ENCODE results near the gene ODF2L. TPM values are rescaled to one million over a fixed set of nuclear protein-coding genes. Genes with fewer than 3 reads are reported as not detected.

Gene ODF2L
- total RNA-seq, 1 experiment from 2014 or later: 38.6 TPM

DNA sequence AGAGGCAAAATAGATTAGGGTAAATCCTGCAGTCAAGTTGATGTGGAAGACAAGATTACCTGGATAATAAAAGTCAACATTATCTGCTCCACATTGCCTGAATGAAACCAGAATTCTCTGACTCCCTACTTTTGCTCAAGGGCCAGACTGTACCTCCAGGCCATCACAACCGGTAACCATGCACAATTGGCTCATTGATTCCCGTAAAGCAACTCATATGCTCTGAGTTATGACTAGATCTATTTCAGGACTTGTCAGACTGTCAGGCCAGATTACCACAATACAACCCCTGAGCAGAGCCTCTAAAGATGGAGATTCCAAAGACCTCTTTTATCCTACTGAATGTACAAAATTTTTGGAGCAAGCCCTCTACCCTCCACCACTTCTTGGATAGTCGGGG lies 90.4 kb downstream of the ODF2L start:
- Mint-ChIP-seq H3K9me3 (ENCODE audit: low read depth, unreplicated experiment) (no peaks in the 10 kb centered on the region), H3K4me1 (ENCODE audit: low read depth, unreplicated experiment) (no peaks in the 10 kb centered on the region), H3K4me3 (ENCODE audit: low read depth, unreplicated experiment) (no peak overlapping the region), H3K27me3 (ENCODE audit: unreplicated experiment) (peaks cover 36% of the 10 kb centered on the region), H3K36me3 (ENCODE audit: insufficient read depth, unreplicated experiment) (no peaks in the 10 kb centered on the region), H3K27ac (ENCODE audit: unreplicated experiment) (no peak overlapping the region)
- CTCF ChIA-PET: no interaction called here
- no peak for DNase-seq
- BruUV-seq (replicated peaks): no TSS peak
- intact Hi-C loops (cut with micrococcal nuclease; ENCODE audit: unreplicated experiment): no loop called here
- TF ChIP-seq, protein P1, sequence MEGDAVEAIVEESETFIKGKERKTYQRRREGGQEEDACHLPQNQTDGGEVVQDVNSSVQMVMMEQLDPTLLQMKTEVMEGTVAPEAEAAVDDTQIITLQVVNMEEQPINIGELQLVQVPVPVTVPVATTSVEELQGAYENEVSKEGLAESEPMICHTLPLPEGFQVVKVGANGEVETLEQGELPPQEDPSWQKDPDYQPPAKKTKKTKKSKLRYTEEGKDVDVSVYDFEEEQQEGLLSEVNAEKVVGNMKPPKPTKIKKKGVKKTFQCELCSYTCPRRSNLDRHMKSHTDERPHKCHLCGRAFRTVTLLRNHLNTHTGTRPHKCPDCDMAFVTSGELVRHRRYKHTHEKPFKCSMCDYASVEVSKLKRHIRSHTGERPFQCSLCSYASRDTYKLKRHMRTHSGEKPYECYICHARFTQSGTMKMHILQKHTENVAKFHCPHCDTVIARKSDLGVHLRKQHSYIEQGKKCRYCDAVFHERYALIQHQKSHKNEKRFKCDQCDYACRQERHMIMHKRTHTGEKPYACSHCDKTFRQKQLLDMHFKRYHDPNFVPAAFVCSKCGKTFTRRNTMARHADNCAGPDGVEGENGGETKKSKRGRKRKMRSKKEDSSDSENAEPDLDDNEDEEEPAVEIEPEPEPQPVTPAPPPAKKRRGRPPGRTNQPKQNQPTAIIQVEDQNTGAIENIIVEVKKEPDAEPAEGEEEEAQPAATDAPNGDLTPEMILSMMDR (IDR thresholded peaks at IDR 0.05; ENCODE audit: unreplicated experiment): no peak

DNA sequence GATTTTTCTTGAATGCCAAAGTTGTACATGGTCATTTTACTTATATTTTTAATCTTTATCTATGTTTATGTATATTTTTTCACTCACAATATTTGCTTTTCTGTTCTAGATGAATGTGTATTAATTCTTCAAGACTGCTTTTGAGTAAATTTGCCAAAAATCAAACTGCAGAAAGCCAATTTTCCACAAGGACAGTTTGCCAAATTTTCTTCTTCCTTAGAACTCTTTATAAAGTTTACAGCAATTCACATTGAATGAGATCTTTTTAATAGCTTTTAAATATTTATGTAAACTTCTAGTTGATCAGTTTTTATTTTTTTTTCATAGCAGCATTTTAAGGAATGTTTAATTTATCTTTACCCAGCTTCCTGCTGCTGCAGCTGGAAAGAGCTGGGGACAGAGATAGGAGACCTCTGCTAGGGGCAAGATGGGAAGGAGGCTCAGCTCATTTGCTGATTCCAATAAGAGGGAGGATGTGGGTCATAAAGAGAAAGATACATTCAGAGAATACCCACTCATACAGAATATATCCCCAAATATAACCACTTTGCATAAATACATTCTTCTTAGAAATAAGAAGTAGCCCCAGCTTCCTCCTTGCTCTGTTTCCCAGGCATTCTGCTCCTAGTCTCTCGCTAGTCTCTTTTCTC lies 93.0 kb downstream of the ODF2L start:
- H3K4me3 Mint-ChIP-seq (ENCODE audit: low read depth, unreplicated experiment): no peak overlapping the region
- H3K27ac Mint-ChIP-seq (ENCODE audit: unreplicated experiment): no peak overlapping the region
- CTCF ChIA-PET: no interaction called here
- TF ChIP-seq, protein P1 (IDR thresholded peaks at IDR 0.05; ENCODE audit: unreplicated experiment): no peak
- no peaks in the 10 kb centered on the region for H3K36me3 Mint-ChIP-seq (ENCODE audit: insufficient read depth, unreplicated experiment)
- no peak for DNase-seq
- no peaks in the 10 kb centered on the region for H3K4me1 Mint-ChIP-seq (ENCODE audit: low read depth, unreplicated experiment)
- H3K27me3 Mint-ChIP-seq (ENCODE audit: unreplicated experiment): peaks cover 25% of the 10 kb centered on the region
- BruUV-seq (replicated peaks): no TSS peak
- no peaks in the 10 kb centered on the region for H3K9me3 Mint-ChIP-seq (ENCODE audit: low read depth, unreplicated experiment)
- intact Hi-C loops (cut with micrococcal nuclease; ENCODE audit: unreplicated experiment): no loop called here

Small RNA genes lying within 50 kb of the gene (microRNA-seq; reads per million reads assigned to microRNA genes)
- gene MIR7856: not detected

Other genes starting within 250 kb of the ODF2L start
- gene COL24A1, start 239.6 kb downstream of the ODF2L start, total RNA-seq (2022): not detected in 2 replicates
- not detected in 2 replicates for gene CLCA2, start 27.8 kb upstream of the ODF2L start, total RNA-seq (2022)
- not detected in 2 replicates for gene CLCA1, start 72.6 kb upstream of the ODF2L start, total RNA-seq (2022)
- not detected in 2 replicates for gene CLCA4, start 150.8 kb upstream of the ODF2L start, total RNA-seq (2022)

Data from Calu3 (cell line).